ENCODE data around the gene CORO6.

CORO6 gene

GRCh38 chr17:29586676-29587469 lies 35.8 kb downstream of the CORO6 start:
- TF ChIP-seq, protein P1, sequence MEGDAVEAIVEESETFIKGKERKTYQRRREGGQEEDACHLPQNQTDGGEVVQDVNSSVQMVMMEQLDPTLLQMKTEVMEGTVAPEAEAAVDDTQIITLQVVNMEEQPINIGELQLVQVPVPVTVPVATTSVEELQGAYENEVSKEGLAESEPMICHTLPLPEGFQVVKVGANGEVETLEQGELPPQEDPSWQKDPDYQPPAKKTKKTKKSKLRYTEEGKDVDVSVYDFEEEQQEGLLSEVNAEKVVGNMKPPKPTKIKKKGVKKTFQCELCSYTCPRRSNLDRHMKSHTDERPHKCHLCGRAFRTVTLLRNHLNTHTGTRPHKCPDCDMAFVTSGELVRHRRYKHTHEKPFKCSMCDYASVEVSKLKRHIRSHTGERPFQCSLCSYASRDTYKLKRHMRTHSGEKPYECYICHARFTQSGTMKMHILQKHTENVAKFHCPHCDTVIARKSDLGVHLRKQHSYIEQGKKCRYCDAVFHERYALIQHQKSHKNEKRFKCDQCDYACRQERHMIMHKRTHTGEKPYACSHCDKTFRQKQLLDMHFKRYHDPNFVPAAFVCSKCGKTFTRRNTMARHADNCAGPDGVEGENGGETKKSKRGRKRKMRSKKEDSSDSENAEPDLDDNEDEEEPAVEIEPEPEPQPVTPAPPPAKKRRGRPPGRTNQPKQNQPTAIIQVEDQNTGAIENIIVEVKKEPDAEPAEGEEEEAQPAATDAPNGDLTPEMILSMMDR (IDR thresholded peaks at IDR 0.05): no peak

GRCh38 chr17:29585080-29585751 lies 37.5 kb downstream of the CORO6 start:
- TF ChIP-seq, protein P1 (IDR thresholded peaks at IDR 0.05): no peak

DNA sequence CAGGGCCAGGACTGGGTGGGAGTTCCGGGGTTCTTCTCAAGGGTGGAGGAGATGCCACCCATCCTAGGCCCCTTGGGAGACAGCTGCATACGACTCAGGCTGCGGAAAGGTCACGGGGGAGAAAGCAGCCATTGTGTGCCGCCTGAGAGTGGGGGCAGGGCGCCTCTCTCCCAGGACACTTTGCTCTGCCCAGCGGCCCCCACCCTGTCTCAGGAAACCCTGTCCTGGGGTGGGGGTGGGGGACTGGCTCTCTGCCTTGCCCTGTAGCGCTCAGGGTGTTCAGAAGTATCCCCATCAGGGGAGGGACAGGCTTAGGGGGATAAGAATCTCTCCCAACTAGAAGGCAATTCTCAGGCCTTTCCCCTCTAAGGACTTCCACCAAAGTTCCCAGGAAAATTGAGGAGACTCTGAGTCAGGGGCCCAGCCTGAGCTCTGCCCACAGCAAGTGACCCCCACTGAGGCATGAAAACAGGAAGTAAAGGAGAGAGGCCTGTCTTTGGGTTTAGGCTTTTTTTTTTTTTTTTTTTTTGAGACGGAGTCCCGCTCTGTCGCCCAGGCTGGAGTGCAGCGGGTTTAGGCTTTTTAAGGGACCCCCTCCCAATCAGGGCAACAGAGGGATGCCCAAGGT lies 38.1 kb downstream of the CORO6 start:
- TF ChIP-seq, protein P1 (IDR thresholded peaks at IDR 0.05): no peak

DNA sequence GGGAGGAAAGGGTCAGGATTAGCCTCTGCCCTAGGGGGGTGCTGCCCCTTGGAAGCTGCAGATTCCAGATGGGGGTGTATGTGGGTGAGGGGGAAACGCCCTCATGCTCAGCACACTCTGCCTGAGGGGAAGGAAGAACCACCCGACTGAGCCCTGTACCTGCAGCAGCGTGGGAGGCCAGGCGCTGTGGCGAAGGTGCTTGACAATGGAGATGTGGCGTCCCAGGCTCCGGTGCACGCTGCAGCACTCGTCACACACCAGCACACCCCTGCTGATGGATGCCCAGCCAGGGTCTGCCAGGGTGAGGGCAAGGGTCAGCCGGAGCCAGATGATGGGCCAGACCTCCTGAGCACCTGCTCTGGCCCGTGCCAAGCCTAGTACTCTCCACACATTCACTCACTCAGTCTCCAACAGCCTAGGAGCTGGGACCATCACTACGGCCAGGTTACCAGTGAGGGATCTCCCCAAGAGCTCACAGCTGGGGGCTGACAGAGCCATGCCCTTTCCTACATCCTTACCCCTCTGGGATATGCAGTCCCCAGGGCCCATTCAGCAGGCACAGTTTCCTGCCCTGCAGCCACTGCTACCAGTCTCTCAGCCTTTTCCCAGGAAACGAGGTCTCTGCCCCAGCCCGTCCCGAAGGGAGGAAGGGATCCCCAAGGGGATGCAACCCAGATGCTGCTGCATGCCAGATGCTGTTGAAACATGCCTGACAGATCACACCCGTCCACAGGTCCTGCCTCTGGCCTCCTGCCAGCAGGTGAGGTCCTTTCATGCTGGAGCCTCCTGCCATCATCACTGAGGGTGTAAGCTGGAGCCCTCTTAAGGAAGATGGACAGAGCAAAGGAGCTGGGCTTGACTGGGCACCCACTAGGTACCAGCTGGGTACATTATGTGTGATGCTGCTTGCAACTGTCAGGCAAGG lies 39.1 kb downstream of the CORO6 start:
- TF ChIP-seq, protein P1 (IDR thresholded peaks at IDR 0.05): no peak

- TF ChIP-seq, protein P1 (IDR thresholded peaks at IDR 0.05): no peak
Measured at GRCh38 chr17:29582772-29583171, 39.9 kb downstream of the CORO6 start.

GRCh38 chr17:29582254-29582765 lies 40.4 kb downstream of the CORO6 start:
- TF ChIP-seq, protein P1 (IDR thresholded peaks at IDR 0.05): no peak
